ENCODE data around the gene PRKCH.

DNA sequence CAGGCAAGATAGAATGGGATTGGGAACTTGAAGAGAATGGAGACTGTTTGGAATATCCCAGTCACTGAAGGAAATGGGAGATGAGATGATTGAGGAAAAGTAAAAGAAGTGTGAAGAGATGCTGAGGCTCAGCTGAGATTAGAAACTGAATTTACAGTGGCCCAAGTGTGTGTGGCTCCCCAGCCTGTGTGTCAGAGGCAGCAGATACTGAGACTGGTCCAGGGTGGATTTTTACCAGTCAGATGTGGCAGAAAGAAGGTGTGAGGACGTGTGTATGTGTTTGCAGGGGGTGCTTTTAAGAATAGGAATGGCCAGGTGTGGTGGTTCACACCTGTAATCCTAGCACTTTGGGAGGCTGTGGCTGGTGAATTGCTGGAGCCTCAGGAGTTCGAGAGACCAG lies 42.9 kb downstream of the PRKCH start:
- no peak for TF ChIP-seq TAF1 (IDR thresholded peaks at IDR 0.05; ENCODE audit: low read depth, low read length)
- TF ChIP-seq POLR2A (IDR thresholded peaks at IDR 0.05; ENCODE audit: low read depth, low read length), result no peak
- no peak for TF ChIP-seq POLR2AphosphoS5 (IDR thresholded peaks at IDR 0.05; ENCODE audit: low read depth, low read length)
- TF ChIP-seq SPI1 (IDR thresholded peaks at IDR 0.05; ENCODE audit: low read depth, low read length), result no peak
- no peak for TF ChIP-seq PAX5 (IDR thresholded peaks at IDR 0.05; ENCODE audit: insufficient read depth, low read length, severe bottlenecking)
